Type B pancreatic cell (in vitro differentiated cells): ENCODE data around the gene ABAT. TPM values are rescaled to one million over a fixed set of nuclear protein-coding genes. Genes with fewer than 3 reads are reported as not detected.
"Not testable (repeated sequence)": the region's sequence is repeated elsewhere in the genome, so short reads cannot be mapped to it uniquely, and the experiment has no call there.

Source experiments
- DNase-seq: peaks from one replicate; pipeline ENCODE4 v3.0.0; 2021; ENCODE audit warnings: mixed read lengths; ENCODE audit not compliant: unreplicated experiment; ENCODE audit errors: extremely low spot score
- H3K27ac Mint-ChIP-seq: 2 replicates; pipeline ENCODE4 v1.8.0; 2021; ENCODE audit warnings: mild to moderate bottlenecking, mixed read lengths
- H3K27me3 Mint-ChIP-seq: 2 replicates; pipeline ENCODE4 v1.8.0; 2021; ENCODE audit warnings: mixed read lengths
- H3K36me3 Mint-ChIP-seq: 2 replicates; pipeline ENCODE4 v1.8.0; 2021; ENCODE audit warnings: mixed read lengths
- H3K4me1 Mint-ChIP-seq: one replicate; pipeline ENCODE4 v1.8.0; 2021; ENCODE audit warnings: mixed read lengths; ENCODE audit not compliant: unreplicated experiment
- H3K4me3 Mint-ChIP-seq: 2 replicates; pipeline ENCODE4 v1.8.0; 2021; ENCODE audit warnings: mild to moderate bottlenecking, mixed read lengths
- H3K9me3 Mint-ChIP-seq: 2 replicates; pipeline ENCODE4 v1.8.0; 2021; ENCODE audit warnings: mixed read lengths
- CTCF ChIP-seq: fragments of 200-600 bp; sonication (generic); conservative IDR thresholded peaks from 2 replicates; pipeline ENCODE4 v1.5.0; 2021; ENCODE audit warnings: antibody characterized with exemption, mild to moderate bottlenecking
- total RNA-seq: library from RNA; stranded (reverse); gene quantifications from 2 replicates; pipeline ENCODE4 v1.2.1, GENCODE V29; 2021; ENCODE audit warnings: low replicate concordance

Gene ABAT
- total RNA-seq, 1 donor from 2014 or later = 32.1 TPM

- no peak for DNase-seq
Measured at GRCh38 chr16:8694795-8695728, 20.6 kb downstream of the ABAT start.

GRCh38 chr16:8696880-8697279 lies 22.5 kb downstream of the ABAT start:
- H3K4me3 Mint-ChIP-seq = no peak overlapping the region
- no peak overlapping the region for H3K27ac Mint-ChIP-seq
- TF ChIP-seq CTCF = no peak
- peaks cover 5% of the 10 kb centered on the region for H3K4me1 Mint-ChIP-seq
- H3K9me3 Mint-ChIP-seq = no peaks in the 10 kb centered on the region
- H3K27me3 Mint-ChIP-seq = no peaks in the 10 kb centered on the region
- no peak for DNase-seq
- H3K36me3 Mint-ChIP-seq = peaks cover 7% of the 10 kb centered on the region

More at GRCh38 chr16:8694795-8695728, 20.6 kb downstream of the ABAT start:
- peaks cover 5% of the 10 kb centered on the region for H3K9me3 Mint-ChIP-seq
- H3K27ac Mint-ChIP-seq = no peak overlapping the region
- H3K36me3 Mint-ChIP-seq = peaks cover 12% of the 10 kb centered on the region
- H3K4me3 Mint-ChIP-seq = no peak overlapping the region
- H3K27me3 Mint-ChIP-seq = no peaks in the 10 kb centered on the region
- H3K4me1 Mint-ChIP-seq = peaks cover 5% of the 10 kb centered on the region
- no peak for TF ChIP-seq CTCF

GRCh38 chr16:8697965-8698364 lies 23.5 kb downstream of the ABAT start:
- Mint-ChIP-seq H3K4me1 (peaks cover 5% of the 10 kb centered on the region), H3K27me3 (no peaks in the 10 kb centered on the region), H3K4me3 (no peak overlapping the region), H3K36me3 (peaks cover 7% of the 10 kb centered on the region), H3K27ac (no peak overlapping the region), H3K9me3 (no peaks in the 10 kb centered on the region)
- no peak for DNase-seq
- TF ChIP-seq CTCF = no peak

GRCh38 chr16:8703693-8704092 lies 29.3 kb downstream of the ABAT start:
- no peak for TF ChIP-seq CTCF
- DNase-seq = no peak
- Mint-ChIP-seq H3K4me3 (no peak overlapping the region), H3K4me1 (no peaks in the 10 kb centered on the region), H3K9me3 (no peaks in the 10 kb centered on the region), H3K27me3 (no peaks in the 10 kb centered on the region), H3K27ac (no peak overlapping the region), H3K36me3 (no peaks in the 10 kb centered on the region)

GRCh38 chr16:8704098-8704497 lies 29.7 kb downstream of the ABAT start:
- DNase-seq = no peak
- H3K36me3 Mint-ChIP-seq = no peaks in the 10 kb centered on the region
- H3K27me3 Mint-ChIP-seq = no peaks in the 10 kb centered on the region
- no peaks in the 10 kb centered on the region for H3K9me3 Mint-ChIP-seq
- no peaks in the 10 kb centered on the region for H3K4me1 Mint-ChIP-seq
- TF ChIP-seq CTCF = no peak
- H3K4me3 Mint-ChIP-seq = no peak overlapping the region
- no peak overlapping the region for H3K27ac Mint-ChIP-seq

- H3K4me1 Mint-ChIP-seq, H3K27ac Mint-ChIP-seq, H3K36me3 Mint-ChIP-seq, H3K9me3 Mint-ChIP-seq, H3K27me3 Mint-ChIP-seq, H3K4me3 Mint-ChIP-seq, DNase-seq: not testable (repeated sequence)
Measured at GRCh38 chr16:8705100-8705822, 30.8 kb downstream of the ABAT start.
